Occipital lobe (tissue), 2 donors: ENCODE measurements around the gene CEP152. TPM values are rescaled to one million over a fixed set of nuclear protein-coding genes. Genes with fewer than 3 reads are reported as not detected.
"Not testable (repeated sequence)": the region's sequence is repeated elsewhere in the genome, so short reads cannot be mapped to it uniquely, and the experiment has no call there.

Experiments
- DNase-seq: peaks from one replicate; lab custom pipeline; 2025; lab: John Stamatoyannopoulos, UW
- total RNA-seq: library from RNA; depleted of rRNA; stranded (reverse); fragments of >200 nt; gene quantifications from one replicate; pipeline ENCODE4 v1.2.3, GENCODE V29; 2014

CEP152 gene, protein sequence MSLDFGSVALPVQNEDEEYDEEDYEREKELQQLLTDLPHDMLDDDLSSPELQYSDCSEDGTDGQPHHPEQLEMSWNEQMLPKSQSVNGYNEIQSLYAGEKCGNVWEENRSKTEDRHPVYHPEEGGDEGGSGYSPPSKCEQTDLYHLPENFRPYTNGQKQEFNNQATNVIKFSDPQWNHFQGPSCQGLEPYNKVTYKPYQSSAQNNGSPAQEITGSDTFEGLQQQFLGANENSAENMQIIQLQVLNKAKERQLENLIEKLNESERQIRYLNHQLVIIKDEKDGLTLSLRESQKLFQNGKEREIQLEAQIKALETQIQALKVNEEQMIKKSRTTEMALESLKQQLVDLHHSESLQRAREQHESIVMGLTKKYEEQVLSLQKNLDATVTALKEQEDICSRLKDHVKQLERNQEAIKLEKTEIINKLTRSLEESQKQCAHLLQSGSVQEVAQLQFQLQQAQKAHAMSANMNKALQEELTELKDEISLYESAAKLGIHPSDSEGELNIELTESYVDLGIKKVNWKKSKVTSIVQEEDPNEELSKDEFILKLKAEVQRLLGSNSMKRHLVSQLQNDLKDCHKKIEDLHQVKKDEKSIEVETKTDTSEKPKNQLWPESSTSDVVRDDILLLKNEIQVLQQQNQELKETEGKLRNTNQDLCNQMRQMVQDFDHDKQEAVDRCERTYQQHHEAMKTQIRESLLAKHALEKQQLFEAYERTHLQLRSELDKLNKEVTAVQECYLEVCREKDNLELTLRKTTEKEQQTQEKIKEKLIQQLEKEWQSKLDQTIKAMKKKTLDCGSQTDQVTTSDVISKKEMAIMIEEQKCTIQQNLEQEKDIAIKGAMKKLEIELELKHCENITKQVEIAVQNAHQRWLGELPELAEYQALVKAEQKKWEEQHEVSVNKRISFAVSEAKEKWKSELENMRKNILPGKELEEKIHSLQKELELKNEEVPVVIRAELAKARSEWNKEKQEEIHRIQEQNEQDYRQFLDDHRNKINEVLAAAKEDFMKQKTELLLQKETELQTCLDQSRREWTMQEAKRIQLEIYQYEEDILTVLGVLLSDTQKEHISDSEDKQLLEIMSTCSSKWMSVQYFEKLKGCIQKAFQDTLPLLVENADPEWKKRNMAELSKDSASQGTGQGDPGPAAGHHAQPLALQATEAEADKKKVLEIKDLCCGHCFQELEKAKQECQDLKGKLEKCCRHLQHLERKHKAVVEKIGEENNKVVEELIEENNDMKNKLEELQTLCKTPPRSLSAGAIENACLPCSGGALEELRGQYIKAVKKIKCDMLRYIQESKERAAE (N-terminal part only)
- 2.7 TPM for total RNA-seq

DNA sequence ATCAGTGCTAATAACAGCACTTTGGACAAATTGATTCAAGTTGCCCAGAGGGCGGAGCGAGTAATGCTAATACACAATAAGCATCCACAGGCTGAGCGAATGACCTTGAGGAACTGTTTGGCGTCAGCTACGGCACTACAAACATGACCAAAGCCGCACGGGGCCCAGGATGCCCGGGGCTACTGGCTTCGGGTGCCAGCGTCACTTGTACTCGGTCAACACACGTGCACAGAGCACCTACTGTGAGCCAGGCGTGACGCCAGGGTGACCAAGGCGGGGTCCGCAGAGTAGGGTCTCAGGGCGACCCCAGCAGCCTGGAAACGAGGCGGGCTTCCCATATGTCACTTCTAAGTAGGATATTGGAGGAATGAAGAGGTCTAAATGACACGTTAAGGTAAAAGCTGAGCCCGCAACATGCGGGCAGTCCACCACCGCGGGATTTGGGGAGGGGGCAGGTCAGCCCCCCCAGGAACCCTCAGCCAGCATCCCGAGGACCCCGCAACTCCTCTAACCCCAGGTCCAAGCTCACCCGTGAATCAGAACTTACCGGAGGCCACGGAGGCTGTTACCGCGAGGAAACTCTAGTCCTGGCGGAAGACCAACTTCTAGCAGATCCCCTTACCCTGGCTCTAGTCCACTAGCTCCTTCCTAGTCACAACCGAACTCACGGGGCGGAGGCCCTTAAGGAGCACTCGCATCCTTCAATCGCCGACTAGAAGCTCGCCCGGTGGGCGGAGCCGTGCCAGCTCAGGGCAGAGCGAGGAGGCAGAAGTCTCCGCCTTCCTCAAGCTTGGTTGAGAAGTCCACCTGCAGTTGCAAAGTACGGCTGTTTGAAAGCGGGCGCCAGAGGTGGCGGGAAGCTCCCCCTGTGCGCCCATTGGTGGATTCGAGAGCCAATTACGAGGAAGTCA lies at the start of gene CEP152:
Gene CEP152, minus strand, starts transcription at position 656 of the 911 bp plus-strand sequence. CDS start 5,420 bp downstream, outside the sequence.
- peak; percentile 97 for DNase-seq

DNA sequence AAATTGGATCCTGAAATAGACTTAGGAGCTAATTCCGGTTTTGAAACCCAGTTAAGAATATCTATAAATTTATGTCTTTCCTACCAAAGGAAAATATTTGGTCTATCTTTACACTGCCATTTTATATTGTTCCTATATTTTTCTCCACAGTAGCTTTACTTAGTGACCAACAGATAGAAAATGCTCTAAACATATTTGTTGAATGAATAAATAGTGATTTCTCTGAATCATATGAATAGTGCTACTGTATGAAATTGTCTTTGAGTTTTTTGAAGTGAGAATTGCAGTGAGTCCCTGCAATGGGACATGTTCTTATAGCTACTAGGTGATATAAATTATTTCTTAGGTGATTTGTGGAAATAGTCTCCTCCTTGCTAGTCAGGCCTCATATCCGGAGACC lies 48.6 kb upstream of the CEP152 start:
- DNase-seq, result no peak

DNA sequence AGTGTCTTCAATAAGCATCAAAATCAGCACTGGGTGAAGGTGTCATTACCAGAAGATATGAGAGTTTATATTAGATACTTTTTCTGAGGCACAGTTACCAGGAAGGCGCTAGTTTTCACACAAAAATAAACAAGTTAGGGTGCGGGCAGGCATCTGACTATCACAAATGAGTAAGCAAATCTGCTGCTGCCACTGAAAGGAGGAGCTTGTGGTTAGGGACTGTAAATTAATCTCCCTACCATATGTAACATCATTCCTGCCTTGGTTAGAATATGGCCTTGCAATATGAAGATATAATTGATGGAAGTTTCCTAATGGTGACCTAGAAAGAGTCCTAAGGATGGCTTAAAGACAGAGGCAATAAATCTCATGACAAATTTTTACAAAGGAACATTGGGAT lies 47.5 kb upstream of the CEP152 start:
- DNase-seq, result no peak

DNA sequence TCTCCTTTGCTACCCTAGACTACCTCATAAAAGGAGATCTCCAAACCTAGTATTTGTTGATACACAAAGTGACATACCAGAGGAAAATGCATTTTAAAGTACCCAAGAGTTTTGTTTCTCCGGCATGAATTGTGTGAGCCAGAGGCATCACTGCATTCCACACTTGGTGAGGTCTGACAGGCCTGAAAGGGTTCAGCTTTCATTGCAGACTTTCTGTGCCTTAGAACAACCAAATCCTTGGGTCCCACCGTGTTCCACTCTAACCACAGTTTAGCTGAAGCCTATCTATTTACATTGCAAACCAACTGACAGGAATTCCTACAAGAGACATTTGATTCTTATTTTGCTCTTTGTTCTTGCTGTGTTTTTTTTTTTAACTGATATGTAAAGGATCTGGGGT lies 46.1 kb upstream of the CEP152 start:
- no peak for DNase-seq

DNA sequence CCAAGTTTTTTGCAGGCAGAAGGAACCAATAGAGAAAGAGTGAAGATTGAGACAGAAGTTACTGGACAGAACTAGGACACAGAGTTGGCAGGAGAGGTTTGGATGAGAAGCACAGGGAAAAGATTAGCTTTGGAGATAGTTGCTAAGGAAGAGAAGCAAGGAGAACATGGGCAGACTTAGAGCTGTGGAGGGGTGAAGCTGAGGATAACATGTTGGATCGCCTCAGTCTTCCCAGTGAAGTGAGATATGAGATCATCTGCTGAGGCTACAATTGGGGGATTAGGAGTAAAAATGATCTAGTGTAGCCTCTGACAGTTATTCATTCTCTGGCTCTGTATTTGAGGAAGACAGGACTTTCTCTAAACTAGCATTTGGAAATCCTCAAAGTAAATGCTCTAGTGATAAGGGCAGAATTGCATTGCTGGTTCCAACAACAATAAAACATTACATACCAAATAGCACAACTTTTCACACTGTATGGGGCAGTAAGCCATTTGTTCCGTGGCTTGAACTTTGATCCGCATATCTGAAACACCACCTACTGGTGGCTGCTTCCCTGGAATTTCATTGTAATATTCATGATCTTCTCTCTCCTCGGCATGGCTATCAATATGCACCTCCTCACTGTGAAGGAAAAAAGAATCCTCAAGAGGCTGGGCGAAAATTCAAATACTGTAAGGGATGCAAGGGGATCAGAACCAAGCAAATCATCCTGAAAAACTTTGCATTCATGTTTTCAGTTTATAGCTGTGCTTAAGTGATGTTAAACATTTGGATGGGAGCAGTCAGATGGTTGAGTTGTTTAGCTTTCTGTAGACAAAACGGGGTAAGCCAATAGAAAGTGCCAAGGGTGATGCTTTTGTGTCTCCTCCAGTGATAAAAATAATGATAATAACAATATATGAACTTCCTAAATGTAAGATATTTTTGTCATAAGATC lies 44.9 kb upstream of the CEP152 start:
- DNase-seq, result no peak

DNA sequence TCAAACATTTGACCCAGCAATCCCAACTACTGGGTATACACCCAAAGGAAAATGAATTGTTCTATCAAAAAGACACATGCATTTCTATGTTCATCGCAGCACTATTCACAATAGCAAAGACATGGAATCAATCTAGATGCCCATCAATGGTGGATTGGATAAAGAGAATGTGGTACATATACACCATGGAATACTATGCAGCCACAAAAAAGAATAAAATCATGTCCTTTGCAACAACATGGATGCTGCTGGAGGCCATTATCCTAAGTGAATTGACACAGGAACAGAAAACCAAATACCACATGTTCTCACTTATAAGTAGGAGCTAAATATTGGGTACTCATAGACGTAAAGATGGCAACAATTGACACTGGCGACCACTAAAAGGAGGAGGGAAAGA lies 43.6 kb upstream of the CEP152 start:
- DNase-seq, result not testable (repeated sequence)

DNA sequence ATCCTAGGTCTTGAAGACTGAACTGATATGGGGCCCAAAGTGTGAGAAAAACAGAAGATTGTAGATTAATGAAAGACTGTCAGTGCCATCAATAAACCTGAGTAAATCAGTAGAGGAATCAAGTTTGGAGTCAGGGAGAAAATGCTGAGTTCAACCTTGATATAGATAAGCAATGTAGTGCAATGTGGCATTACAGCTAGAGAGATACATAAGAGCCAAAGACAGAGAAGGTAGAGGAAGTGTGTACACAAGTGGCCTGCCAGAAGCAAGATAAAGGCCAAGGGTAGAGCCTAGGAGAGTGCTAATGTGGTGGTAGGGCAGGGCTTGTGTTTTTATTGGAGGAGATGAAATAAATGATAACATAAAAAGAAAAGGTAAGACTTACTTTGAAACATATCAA lies 41.1 kb upstream of the CEP152 start:
- DNase-seq, result no peak

DNA sequence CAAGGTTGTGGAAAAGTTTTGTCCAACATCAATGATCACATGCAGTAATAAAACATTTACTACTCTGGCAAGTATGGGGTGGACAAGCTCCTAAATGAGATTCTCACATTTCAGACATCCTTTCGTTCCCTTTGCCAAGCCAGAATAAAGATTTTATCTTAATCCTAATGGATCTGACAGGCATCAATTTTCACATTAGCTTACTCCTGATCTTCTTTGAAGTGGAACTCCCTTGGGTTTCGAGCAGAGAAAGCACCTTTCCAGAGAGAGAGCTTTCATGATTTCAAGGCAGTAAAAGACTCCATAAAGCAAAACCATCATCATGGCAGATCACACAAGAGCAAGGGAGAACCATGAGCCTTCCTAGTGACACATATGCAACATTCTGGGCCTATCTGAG lies 39.8 kb upstream of the CEP152 start:
- DNase-seq, result no peak

DNA sequence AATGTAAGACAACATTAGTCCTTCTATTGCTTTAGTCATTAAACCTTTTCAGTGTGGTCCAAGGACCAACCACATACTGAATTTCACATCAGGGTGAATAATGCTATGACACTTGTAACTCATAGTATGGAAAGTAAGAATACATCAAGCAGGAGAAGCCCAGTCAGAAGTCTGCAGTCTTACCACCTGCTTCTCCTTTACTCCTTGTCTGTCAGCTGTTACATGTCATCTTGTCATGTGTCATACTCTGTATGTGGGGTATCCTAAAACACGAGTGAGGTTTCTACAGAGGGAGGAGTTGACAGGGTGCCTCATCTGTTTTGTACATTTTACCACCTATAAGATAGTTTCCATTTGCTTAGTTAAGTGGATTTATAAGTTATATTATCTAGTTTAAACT lies 34.3 kb upstream of the CEP152 start:
- DNase-seq, result no peak

DNA sequence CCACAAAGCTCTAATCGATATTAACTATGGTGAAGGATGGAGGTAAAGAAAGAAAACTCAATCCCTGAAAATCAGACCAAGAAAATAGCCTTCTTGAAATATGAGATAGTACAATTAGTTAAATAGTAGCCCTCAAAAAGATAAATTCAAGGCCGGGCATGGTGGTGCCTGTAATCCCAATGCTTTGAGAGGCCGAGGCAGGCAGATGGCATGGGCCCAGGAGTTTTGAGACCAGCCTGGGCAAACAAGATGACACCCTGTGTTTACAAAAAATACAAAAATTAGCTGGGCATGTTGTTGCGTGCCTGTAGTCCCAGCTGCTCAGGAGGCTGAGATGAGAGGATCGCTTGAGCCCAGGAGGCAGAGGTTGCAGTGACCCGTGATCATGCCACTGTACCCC lies 31.6 kb upstream of the CEP152 start:
- no peak for DNase-seq

DNA sequence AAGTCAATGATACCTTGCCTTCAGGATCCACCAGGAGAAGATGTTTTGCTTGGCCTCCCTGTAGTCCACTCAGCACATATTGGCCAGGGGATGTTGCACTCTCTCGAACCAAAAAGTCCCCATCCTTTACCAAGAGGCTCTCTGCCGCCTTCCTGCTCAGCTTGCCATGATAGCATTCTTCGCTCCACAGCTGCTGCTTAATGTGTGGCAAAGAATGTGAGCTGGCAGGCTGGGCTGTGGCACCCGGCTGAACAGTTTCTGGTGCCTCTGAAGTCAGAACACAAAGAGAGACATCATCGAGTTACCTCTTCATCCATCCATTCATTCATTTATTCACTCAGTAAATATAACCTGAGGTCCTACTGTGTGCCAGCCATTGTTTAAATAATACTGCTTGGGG lies 23.9 kb upstream of the CEP152 start:
- DNase-seq, result no peak

DNA sequence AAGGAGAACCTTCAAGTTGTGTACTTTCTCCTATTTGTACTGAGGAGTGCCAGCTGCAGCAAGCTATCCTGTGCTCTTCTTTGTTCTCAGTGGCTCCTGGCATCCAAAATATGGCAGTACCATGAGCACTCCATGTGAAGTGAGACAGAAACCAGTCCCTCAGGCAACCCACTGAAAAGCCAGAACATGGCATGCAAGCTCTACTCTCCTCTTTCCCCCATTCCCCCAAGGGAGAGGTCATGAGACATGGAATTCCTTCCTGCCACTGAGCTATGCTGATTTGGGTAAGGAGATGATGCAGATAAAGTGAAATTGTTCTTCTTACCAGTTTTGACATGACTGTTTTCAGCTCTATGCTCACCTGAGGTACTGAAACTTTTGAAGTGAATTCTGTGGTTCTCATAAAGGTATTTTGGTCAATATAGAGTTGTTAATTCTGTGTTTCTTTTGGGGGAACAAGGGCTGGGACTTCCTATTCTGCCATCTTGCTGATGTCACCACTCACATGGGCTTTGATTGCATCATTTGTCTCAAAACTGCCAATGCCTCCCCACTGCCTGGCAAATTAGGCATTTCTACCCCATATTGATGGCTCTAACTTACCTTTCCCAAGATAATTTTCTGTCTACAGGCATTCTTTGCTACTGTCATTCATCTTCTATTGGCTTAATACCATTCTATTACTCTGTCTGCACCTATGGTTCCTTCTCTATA lies 22.8 kb upstream of the CEP152 start:
- no peak for DNase-seq

DNA sequence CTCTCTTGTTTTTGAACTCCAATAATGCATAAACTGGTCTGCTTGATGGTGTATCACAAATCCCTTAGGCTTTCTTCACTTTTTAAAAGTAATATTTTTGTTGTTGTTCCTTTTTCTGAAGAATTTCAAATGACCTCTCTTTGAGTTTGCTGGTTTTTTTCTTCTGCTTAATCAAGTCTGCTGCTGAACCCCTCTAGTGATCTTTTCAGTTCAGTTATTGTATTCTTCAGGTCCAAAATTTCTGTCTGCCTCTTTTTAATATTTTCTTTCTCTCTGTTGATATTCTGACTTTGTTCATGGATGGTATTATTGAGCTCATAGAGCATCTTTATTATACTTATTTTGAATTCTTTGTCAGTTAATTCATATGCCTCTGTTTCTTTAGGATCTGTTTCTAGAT lies 21.8 kb upstream of the CEP152 start:
- no peak for DNase-seq

DNA sequence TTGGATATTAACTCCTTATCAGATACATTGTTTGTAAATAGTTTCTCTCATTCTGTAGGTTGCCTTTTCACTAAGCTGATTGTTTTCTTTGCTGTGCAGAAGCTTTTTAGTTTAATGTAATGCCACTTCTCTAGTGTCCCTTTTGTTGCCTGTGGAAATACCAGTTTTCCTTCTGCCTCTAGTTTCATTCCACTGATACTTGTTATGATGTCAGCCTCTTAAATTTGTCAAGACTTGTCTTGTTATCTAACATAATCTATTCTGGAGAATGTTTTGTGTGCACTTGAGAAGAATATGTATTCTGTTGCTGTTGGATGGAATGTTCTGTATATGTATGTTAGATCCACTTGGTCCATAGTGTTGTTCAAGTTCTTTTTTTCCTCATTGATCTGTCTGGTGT lies 18.0 kb upstream of the CEP152 start:
- DNase-seq, result no peak

DNA sequence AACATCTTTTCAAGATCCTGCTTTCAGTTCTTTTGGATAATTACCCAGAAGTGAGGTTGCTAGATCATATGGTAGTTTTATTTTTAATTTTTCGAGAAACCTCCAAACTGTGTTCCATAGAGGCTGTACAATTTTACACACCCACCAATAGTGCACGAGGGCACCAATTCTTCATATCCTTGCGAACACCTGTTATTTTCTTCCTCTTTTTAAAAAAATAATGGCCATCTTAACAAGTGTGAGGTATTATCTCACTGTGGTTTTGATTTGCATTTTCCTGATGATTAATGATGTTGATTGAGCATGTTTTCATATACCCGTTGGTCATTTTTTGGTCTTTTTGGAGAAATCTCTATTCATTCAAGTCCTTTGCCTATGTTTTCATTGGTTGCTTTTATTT lies 17.6 kb upstream of the CEP152 start:
- no peak for DNase-seq

DNA sequence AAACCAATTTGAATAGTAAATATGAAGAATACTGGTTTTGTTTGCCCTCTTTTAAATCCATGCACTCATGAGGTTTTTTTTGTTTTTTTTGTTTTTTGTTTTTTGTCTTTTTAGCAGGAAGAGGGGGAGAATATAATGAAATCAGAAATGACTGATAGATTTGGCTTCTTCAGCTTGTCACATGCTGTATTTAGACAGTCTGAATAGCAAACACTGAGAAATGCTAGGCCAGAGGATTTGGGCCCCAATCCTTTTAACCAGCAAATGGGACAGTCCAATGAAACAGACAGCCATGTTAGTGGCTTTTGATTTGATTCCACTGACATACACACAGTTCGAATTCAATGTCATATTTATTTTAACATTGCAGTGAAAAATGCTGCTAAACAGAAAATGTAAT lies 14.2 kb upstream of the CEP152 start:
- DNase-seq, result no peak

DNA sequence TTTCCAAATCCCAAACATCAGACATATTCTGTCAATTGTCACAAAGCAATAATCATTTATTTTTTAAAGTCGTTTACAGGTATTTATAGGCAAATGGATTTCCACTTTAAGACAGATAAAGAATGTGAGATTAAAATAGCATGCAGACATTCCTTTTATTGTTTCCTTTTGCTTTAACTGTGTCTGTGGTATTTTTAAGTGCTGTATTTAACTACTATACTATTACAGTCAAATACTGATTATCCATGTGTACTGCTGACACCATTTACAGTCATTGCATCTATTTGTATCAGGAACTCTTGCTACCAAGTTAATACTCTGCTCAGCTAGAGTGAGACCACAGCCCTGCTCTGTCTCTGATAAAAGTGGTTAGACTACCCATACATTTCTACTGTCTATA lies 12.8 kb upstream of the CEP152 start:
- DNase-seq, result no peak

DNA sequence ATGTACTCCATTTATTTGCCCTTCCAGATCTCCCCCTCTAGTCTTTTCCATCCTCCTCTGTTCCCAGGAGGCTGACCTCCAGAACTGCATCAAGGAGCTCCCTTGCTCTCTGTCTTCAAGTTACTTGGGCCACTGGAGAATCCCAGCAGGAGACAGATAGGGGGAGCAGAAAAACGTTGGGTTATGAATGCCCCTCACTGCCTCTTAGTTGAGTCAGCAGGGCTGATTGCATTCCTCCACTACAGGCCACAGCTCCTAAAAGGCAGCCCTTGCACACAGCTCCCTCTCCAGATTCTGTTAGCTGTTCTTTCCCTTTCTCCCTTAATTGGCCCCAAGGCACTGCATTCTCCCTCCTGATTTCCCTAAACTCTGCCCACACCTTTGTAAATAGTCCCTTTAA lies 12.4 kb upstream of the CEP152 start:
- DNase-seq, result no peak

DNA sequence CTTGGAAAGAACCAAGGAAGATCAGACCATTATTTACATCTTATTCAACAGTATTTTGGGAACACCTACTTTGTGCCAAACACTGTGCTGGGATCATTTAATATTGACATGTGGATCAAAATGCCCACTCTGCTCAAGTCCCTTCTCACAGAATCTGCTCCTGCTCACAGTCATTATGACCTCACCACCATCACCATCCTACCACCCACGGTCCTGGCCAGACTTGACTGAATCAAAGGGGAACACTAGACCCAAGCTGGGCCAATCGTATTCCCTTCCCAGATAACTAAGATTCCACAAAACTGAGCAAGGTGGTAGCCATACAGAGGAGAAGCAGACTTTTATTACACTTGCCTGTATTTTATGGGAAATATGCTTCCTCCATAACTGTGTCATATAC lies 3.4 kb upstream of the CEP152 start:
- DNase-seq, result no peak
